HEK293 (cell line): ENCODE measurements around the gene LPCAT2.

ENCODE experiments used
- AEBP2 ChIP-seq: fragments of 450-650 bp; formaldehyde crosslinking; IDR thresholded peaks from 2 replicates; pipeline ENCODE4 v1.5.1; 2016; ENCODE audit warnings: missing biosample characterization, missing genetic modification characterization, borderline replicate concordance
- MYNN ChIP-seq: fragments of 450-650 bp; formaldehyde crosslinking; IDR thresholded peaks from 2 replicates; pipeline ENCODE4 v1.5.1; 2016; ENCODE audit warnings: missing biosample characterization, missing genetic modification characterization, borderline replicate concordance
- YY1 ChIP-seq: fragments of 450-650 bp; formaldehyde crosslinking; IDR thresholded peaks from 2 replicates; pipeline ENCODE4 v1.5.1; 2018; ENCODE audit warnings: missing biosample characterization, missing genetic modification characterization
- ZNF133 ChIP-seq: fragments of 450-650 bp; formaldehyde crosslinking; IDR thresholded peaks from 2 replicates; pipeline ENCODE4 v1.5.1; 2016; ENCODE audit warnings: missing biosample characterization, missing genetic modification characterization
- ZNF184 ChIP-seq: fragments of 450-650 bp; IDR thresholded peaks from 2 replicates; pipeline ENCODE4 v1.5.1; 2018; ENCODE audit warnings: missing biosample characterization, mild to moderate bottlenecking, missing genetic modification characterization
- ZNF24 ChIP-seq: fragments of 450-650 bp; formaldehyde crosslinking; IDR thresholded peaks from 2 replicates; pipeline ENCODE4 v1.5.1; 2016; ENCODE audit warnings: missing biosample characterization, missing genetic modification characterization
- ZNF350 ChIP-seq: fragments of 450-650 bp; formaldehyde crosslinking; IDR thresholded peaks from 2 replicates; pipeline ENCODE4 v1.5.0; 2017; ENCODE audit warnings: missing biosample characterization, mild to moderate bottlenecking, missing genetic modification characterization
- ZNF549 ChIP-seq: fragments of 450-650 bp; IDR thresholded peaks from 2 replicates; pipeline ENCODE4 v1.5.1; 2018; ENCODE audit warnings: missing biosample characterization, missing genetic modification characterization, mild to moderate bottlenecking, inconsistent platforms, moderate library complexity
- ZNF707 ChIP-seq: fragments of 450-650 bp; formaldehyde crosslinking; IDR thresholded peaks from 2 replicates; pipeline ENCODE4 v1.5.1; 2016; ENCODE audit warnings: missing biosample characterization, missing genetic modification characterization
- TF ChIP-seq, protein P1 (sequence below): fragments of 450-650 bp; formaldehyde crosslinking; IDR thresholded peaks from 2 replicates; pipeline ENCODE4 v1.5.1; 2016; ENCODE audit warnings: missing biosample characterization, missing genetic modification characterization
- TF ChIP-seq, protein P2 (sequence below): fragments of 450-650 bp; formaldehyde crosslinking; IDR thresholded peaks from 2 replicates; pipeline ENCODE4 v1.5.1; 2016; ENCODE audit warnings: missing biosample characterization, missing genetic modification characterization
- TF ChIP-seq, protein P3 (sequence below): fragments of 450-650 bp; formaldehyde crosslinking; IDR thresholded peaks from 2 replicates; pipeline ENCODE4 v1.5.1; 2016; ENCODE audit warnings: missing biosample characterization, missing genetic modification characterization

DNA sequence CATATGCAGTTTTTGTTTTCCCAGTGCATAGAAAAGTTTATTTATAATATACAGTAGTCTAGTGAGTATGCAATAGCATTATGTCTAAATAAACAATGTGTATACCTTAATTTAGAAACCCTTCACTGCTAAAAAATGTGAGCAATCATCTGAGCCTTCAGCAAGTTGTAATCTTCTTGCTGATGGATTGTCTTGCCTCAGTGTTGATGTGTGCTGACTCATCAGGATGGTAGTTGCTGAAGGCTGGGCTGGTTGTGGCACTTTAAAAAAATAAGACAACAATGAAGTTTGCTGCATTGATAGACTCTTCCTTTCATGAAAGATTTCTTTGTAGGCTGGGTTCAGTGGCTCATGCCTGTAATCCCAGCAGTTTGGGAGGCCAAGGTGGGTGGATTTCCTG, 43.7 kb downstream of the LPCAT2 start:
- TF ChIP-seq AEBP2 (tag by site-specific recombination) (no peak), YY1 (no peak), ZNF549 (no peak), ZNF133 (tag by site-specific recombination) (no peak), ZNF350 (tag by site-specific recombination) (no peak), ZNF24 (no peak), ZNF184 (tag by site-specific recombination) (no peak), ZNF707 (tag by site-specific recombination) (no peak), MYNN (tag by site-specific recombination) (no peak)
- TF ChIP-seq, protein P1, sequence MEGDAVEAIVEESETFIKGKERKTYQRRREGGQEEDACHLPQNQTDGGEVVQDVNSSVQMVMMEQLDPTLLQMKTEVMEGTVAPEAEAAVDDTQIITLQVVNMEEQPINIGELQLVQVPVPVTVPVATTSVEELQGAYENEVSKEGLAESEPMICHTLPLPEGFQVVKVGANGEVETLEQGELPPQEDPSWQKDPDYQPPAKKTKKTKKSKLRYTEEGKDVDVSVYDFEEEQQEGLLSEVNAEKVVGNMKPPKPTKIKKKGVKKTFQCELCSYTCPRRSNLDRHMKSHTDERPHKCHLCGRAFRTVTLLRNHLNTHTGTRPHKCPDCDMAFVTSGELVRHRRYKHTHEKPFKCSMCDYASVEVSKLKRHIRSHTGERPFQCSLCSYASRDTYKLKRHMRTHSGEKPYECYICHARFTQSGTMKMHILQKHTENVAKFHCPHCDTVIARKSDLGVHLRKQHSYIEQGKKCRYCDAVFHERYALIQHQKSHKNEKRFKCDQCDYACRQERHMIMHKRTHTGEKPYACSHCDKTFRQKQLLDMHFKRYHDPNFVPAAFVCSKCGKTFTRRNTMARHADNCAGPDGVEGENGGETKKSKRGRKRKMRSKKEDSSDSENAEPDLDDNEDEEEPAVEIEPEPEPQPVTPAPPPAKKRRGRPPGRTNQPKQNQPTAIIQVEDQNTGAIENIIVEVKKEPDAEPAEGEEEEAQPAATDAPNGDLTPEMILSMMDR, result no peak
- TF ChIP-seq, protein P2, sequence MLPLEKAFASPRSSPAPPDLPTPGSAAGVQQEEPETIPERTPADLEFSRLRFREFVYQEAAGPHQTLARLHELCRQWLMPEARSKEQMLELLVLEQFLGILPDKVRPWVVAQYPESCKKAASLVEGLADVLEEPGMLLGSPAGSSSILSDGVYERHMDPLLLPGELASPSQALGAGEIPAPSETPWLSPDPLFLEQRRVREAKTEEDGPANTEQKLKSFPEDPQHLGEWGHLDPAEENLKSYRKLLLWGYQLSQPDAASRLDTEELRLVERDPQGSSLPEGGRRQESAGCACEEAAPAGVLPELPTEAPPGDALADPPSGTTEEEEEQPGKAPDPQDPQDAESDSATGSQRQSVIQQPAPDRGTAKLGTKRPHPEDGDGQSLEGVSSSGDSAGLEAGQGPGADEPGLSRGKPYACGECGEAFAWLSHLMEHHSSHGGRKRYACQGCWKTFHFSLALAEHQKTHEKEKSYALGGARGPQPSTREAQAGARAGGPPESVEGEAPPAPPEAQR, result no peak
- TF ChIP-seq, protein P3, sequence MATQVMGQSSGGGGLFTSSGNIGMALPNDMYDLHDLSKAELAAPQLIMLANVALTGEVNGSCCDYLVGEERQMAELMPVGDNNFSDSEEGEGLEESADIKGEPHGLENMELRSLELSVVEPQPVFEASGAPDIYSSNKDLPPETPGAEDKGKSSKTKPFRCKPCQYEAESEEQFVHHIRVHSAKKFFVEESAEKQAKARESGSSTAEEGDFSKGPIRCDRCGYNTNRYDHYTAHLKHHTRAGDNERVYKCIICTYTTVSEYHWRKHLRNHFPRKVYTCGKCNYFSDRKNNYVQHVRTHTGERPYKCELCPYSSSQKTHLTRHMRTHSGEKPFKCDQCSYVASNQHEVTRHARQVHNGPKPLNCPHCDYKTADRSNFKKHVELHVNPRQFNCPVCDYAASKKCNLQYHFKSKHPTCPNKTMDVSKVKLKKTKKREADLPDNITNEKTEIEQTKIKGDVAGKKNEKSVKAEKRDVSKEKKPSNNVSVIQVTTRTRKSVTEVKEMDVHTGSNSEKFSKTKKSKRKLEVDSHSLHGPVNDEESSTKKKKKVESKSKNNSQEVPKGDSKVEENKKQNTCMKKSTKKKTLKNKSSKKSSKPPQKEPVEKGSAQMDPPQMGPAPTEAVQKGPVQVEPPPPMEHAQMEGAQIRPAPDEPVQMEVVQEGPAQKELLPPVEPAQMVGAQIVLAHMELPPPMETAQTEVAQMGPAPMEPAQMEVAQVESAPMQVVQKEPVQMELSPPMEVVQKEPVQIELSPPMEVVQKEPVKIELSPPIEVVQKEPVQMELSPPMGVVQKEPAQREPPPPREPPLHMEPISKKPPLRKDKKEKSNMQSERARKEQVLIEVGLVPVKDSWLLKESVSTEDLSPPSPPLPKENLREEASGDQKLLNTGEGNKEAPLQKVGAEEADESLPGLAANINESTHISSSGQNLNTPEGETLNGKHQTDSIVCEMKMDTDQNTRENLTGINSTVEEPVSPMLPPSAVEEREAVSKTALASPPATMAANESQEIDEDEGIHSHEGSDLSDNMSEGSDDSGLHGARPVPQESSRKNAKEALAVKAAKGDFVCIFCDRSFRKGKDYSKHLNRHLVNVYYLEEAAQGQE (tag by site-specific recombination), result no peak
